ENCODE measurements around the gene NINJ1.
A peak's percentile ranks its signal among the peaks of the same experiment; 100 is the strongest.

The NINJ1 gene

GRCh38 chr9:93159601-93160471 is 25.8 kb upstream of the NINJ1 start:
- DNase-seq = peak; percentile 74

- DNase-seq = peak; percentile 51
These were observed 22.5 kb upstream of the NINJ1 start for GRCh38 chr9:93156475-93157008.

GRCh38 chr9:93155716-93156474 is 21.8 kb upstream of the NINJ1 start:
- DNase-seq = no peak

GRCh38 chr9:93154293-93154903 is 20.3 kb upstream of the NINJ1 start:
- DNase-seq = peak; percentile 42

- DNase-seq = no peak
These were observed 17.2 kb upstream of the NINJ1 start for GRCh38 chr9:93151097-93151784.

GRCh38 chr9:93149361-93149760 is 15.3 kb upstream of the NINJ1 start:
- DNase-seq = no peak

GRCh38 chr9:93148721-93149120 is 14.7 kb upstream of the NINJ1 start:
- DNase-seq = no peak

GRCh38 chr9:93147632-93148031 is 13.6 kb upstream of the NINJ1 start:
- DNase-seq = no peak

- DNase-seq = peak; percentile 61
These were observed 12.6 kb upstream of the NINJ1 start for GRCh38 chr9:93146696-93147095.

- DNase-seq = peak; percentile 43
These were observed 9.9 kb upstream of the NINJ1 start for GRCh38 chr9:93143830-93144530.

- no peak for DNase-seq
These were observed 7.9 kb upstream of the NINJ1 start for GRCh38 chr9:93141771-93142483.

- DNase-seq = no peak
These were observed 5.5 kb upstream of the NINJ1 start for GRCh38 chr9:93139365-93140182.

GRCh38 chr9:93138171-93138764 is 4.2 kb upstream of the NINJ1 start:
- DNase-seq = no peak

- DNase-seq = no peak
These were observed 3.3 kb upstream of the NINJ1 start for GRCh38 chr9:93137362-93137761.

- no peak for DNase-seq
These were observed 2.0 kb upstream of the NINJ1 start for GRCh38 chr9:93136011-93136440.

GRCh38 chr9:93134740-93135444 is 841 bp upstream of the NINJ1 start:
- no peak for DNase-seq

GRCh38 chr9:93133681-93134014 is 403 bp downstream of the NINJ1 start:
- no peak for DNase-seq

GRCh38 chr9:93132946-93133680 is 938 bp downstream of the NINJ1 start:
- peak; percentile 56 for DNase-seq

Measured in stimulated activated CD4-positive, alpha-beta T cell treated with anti-CD3 and anti-CD28 coated beads, Interleukin-4, amount 100 ng/mL, for 24 hours (primary cell).